GM08714 (cell line): Measurements from ENCODE around the gene MYL5.

Experiments used
- H3K4me3 ChIP-seq: fragments of 200-500 bp; sonication (Bioruptor generic); 2 replicates; pipeline ENCODE4 v1.5.1; 2014; ENCODE audit warnings: mild to moderate bottlenecking, low read length, inconsistent platforms
- ZNF274 ChIP-seq: IDR thresholded peaks from 2 replicates; pipeline ENCODE4 v1.6.1; 2012; ENCODE audit warnings: mild to moderate bottlenecking, low read depth, low read length

The MYL5 gene

GRCh38 chr4:680091-680490 lies 5.7 kb downstream of the MYL5 start:
- H3K4me3 ChIP-seq: no peak overlapping the region
- no peak for TF ChIP-seq ZNF274

- TF ChIP-seq ZNF274: no peak
- peak overlapping the region; percentile 43; the same call in 1 of the 2 replicates for H3K4me3 ChIP-seq
Measured at GRCh38 chr4:680551-680927, 6.2 kb downstream of the MYL5 start.

- no peak for TF ChIP-seq ZNF274
- H3K4me3 ChIP-seq: peak overlapping the region; percentile 43; the same call in 1 of the 2 replicates
Measured at GRCh38 chr4:680928-681645, 6.7 kb downstream of the MYL5 start.

- H3K4me3 ChIP-seq: no peak overlapping the region
- TF ChIP-seq ZNF274: no peak
Measured at GRCh38 chr4:681736-682451, 7.6 kb downstream of the MYL5 start.

GRCh38 chr4:682490-683172 lies 8.3 kb downstream of the MYL5 start:
- no peak overlapping the region for H3K4me3 ChIP-seq
- TF ChIP-seq ZNF274: no peak

GRCh38 chr4:683247-683897 lies 9.0 kb downstream of the MYL5 start:
- TF ChIP-seq ZNF274: no peak
- H3K4me3 ChIP-seq: no peak overlapping the region

- no peak for TF ChIP-seq ZNF274
- H3K4me3 ChIP-seq: no peak overlapping the region
Measured at GRCh38 chr4:683982-684622, 9.8 kb downstream of the MYL5 start.

GRCh38 chr4:684623-685327 lies 10.4 kb downstream of the MYL5 start:
- H3K4me3 ChIP-seq: no peak overlapping the region
- no peak for TF ChIP-seq ZNF274

GRCh38 chr4:685679-686412 lies 11.5 kb downstream of the MYL5 start:
- no peak for TF ChIP-seq ZNF274
- no peak overlapping the region for H3K4me3 ChIP-seq

GRCh38 chr4:686413-687040 lies 12.2 kb downstream of the MYL5 start:
- TF ChIP-seq ZNF274: no peak
- H3K4me3 ChIP-seq: no peak overlapping the region

GRCh38 chr4:687048-687970 lies 13.0 kb downstream of the MYL5 start:
- no peak for TF ChIP-seq ZNF274
- H3K4me3 ChIP-seq: no peak overlapping the region
